Activated CD8-positive, alpha-beta memory T cell treated with anti-CD3 and anti-CD28 coated beads, Interleukin-2, amount 50 U/mL, for 48 hours (primary cell): Measurements from ENCODE around the gene BCAP29.
"Not testable (repeated sequence)": the region's sequence is repeated elsewhere in the genome, so short reads cannot be mapped to it uniquely, and the experiment has no call there.

Source experiments
- DNase-seq: peaks from one replicate; pipeline ENCODE4 v3.0.0-alpha.2; 2020

BCAP29 gene

GRCh38 chr7:107579885-107580715 is at the start of gene BCAP29:
BCAP29 (plus strand) TSS chr7:107580246; CDS start chr7:107580773, 527 bp downstream.
- DNase-seq: peak; percentile 87

GRCh38 chr7:107530751-107531150 is 49.3 kb upstream of the BCAP29 start:
- no peak for DNase-seq

GRCh38 chr7:107534139-107534538 is 45.9 kb upstream of the BCAP29 start:
- no peak for DNase-seq

GRCh38 chr7:107537228-107537627 is 42.8 kb upstream of the BCAP29 start:
- not testable (repeated sequence) for DNase-seq

GRCh38 chr7:107538001-107538400 is 42.0 kb upstream of the BCAP29 start:
- DNase-seq: no peak

- no peak for DNase-seq
Measured at GRCh38 chr7:107543338-107543993, 36.6 kb upstream of the BCAP29 start.

GRCh38 chr7:107544848-107545591 is 35.0 kb upstream of the BCAP29 start:
- no peak for DNase-seq

- DNase-seq: no peak
Measured at GRCh38 chr7:107551936-107552335, 28.1 kb upstream of the BCAP29 start.

GRCh38 chr7:107555893-107556292 is 24.2 kb upstream of the BCAP29 start:
- no peak for DNase-seq

GRCh38 chr7:107559864-107560263 is 20.2 kb upstream of the BCAP29 start:
- no peak for DNase-seq

GRCh38 chr7:107560898-107561516 is 19.0 kb upstream of the BCAP29 start:
- no peak for DNase-seq

GRCh38 chr7:107563081-107563774 is 16.8 kb upstream of the BCAP29 start:
- no peak for DNase-seq

GRCh38 chr7:107563775-107564552 is 16.1 kb upstream of the BCAP29 start, which contains the start of the genes COG5 and DUS4L:
COG5 (minus strand) TSS chr7:107563920; CDS start chr7:107563896, 24 bp downstream.
DUS4L (plus strand) TSS chr7:107563971; CDS start chr7:107567071, 3,100 bp downstream.
- DNase-seq: peak; percentile 91

- DNase-seq: no peak
Measured at GRCh38 chr7:107564553-107565298, 15.3 kb upstream of the BCAP29 start.

GRCh38 chr7:107570298-107570697 is 9.7 kb upstream of the BCAP29 start:
- DNase-seq: no peak

- no peak for DNase-seq
Measured at GRCh38 chr7:107573537-107573936, 6.5 kb upstream of the BCAP29 start.

GRCh38 chr7:107579554-107579884 is 527 bp upstream of the BCAP29 start:
- DNase-seq: no peak

GRCh38 chr7:107580716-107581383 is 804 bp downstream of the BCAP29 start:
- no peak for DNase-seq

GRCh38 chr7:107581387-107582013 is 1.5 kb downstream of the BCAP29 start:
- DNase-seq: no peak

GRCh38 chr7:107582875-107583274 is 2.8 kb downstream of the BCAP29 start:
- DNase-seq: no peak
